ENCODE results near the gene P3H1.
"Not testable (repeated sequence)": the region's sequence is repeated elsewhere in the genome, so short reads cannot be mapped to it uniquely, and the experiment has no call there.

The P3H1 gene

DNA sequence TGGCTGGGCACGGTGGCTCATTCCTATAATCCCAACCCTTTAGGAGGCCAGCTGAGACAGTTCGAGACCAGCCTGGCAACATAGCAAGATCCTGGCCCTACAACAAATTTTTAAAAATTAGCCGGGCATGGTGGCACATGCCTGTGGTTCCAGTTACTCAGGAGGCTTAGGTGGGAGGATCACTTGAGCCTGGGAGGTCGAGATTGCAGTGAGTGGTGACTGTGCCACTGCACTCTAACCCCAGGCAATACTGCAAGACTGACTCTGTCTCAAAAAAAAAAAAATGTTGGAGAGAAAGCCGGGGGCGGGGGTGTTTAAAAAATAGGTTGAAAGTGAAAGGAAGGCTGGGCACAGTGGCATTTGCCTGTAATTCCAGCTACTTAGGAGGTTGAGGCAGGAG lies 43.3 kb downstream of the P3H1 start:
- no peak for DNase-seq

DNA sequence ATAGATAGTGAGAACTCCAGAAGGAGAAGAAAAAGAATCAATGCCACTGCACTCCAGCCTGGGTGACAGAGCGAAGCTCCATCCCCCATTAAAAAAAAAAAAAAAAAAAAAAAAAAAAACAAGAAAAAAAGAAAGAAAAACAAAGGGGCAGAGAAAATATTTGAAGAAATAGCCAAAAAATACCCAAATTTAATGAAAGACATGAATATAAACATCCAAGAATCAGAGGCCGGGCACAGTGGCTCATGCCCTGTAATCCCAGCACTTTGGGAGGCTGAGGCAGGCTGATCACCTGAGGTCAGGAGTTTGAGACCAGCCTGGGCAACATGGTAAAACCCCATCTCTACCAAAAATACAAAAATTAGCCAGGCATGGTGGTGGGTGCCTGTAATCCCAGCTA lies 44.4 kb downstream of the P3H1 start:
- DNase-seq: not testable (repeated sequence)

- DNase-seq: no peak
Observed at GRCh38 chr1:42721926-42722325, 44.9 kb downstream of the P3H1 start.

GRCh38 chr1:42720868-42721267 lies 46.0 kb downstream of the P3H1 start:
- DNase-seq: no peak

GRCh38 chr1:42714441-42714840 lies 52.4 kb downstream of the P3H1 start:
- DNase-seq: not testable (repeated sequence)

DNA sequence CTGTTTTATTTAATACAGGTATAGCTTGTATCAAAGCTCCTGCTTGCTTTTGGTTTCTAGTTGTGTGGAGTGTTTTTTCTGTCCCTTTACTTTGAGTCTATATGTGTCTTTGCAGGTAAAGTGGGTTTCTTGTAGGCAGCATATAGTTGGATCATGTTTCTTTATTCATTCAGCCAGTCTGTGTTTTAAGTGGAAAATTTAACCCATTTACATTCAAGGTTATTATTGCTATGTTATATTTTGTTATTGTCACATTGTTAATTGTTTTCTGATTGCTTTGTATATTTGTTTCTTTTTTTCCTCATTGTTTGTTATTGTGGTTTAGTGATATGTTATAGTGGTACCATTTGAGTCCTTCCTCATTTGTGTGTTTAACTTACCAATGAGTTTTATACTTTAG lies 53.5 kb downstream of the P3H1 start:
- DNase-seq: no peak

DNA sequence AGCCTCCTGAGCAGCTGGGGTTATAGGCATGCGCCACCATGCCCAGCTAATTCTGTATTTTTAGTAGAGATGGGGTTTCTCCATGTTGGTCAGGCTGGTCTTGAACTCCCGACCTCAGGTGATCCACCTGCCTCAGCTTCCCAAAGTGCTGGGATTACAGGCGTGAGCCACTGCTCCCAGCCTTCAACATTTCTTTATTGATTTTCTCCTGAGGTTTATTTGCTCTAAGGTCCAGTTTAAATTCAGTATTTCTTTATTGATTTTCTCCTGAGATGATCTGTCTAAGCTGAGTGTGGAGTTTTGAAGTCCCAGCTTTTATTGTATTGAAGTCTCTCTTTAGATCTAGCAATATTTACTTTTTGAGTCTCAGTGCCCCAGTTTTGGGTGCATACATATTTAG lies 54.0 kb downstream of the P3H1 start:
- not testable (repeated sequence) for DNase-seq

DNA sequence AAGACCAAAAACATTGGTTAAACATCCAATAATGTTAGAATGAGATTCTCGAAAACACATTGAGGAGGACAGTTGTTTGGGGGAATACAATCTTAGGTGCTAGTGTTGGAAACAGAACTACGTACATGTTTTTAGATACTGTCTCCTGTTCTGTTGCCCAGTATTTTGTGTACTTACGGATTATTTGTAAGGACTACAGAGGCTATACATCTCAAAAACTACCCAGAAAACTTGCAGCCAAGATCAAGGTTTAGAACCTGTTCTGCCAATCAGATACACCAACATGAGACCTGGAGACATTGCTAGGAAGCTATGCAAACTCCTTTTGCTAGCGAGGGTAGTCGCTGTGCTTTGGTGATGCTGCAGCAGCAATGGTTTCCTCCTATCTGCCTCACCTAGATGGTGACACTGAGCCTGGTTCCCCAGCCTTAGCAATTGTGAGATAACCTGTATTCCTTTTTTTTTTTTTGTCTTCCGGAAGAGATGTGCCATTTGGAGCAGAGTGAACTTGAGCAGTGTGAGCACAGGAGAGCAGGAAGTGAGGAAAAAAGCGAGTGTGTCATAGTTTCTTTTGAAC lies 62.9 kb downstream of the P3H1 start:
- DNase-seq: no peak

DNA sequence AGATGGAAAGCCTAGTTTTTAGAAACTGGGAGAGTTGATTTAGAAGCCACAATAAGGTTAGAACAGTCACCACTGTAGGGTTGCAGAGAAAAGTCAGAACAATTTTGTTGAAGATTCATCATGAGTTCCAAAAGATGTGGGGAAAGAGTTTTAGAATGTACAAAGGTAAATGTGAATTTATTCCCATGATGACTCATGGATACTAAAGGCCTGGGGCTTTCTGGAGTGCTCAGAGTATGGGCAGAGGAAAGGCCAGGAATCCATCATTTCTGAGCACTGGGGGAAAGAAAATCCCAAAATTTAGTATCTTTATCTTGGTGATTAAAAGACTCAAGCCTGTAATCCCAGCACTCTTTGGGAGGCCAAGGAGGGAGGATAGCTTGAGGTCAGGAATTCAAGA lies 66.8 kb downstream of the P3H1 start:
- DNase-seq: no peak

DNA sequence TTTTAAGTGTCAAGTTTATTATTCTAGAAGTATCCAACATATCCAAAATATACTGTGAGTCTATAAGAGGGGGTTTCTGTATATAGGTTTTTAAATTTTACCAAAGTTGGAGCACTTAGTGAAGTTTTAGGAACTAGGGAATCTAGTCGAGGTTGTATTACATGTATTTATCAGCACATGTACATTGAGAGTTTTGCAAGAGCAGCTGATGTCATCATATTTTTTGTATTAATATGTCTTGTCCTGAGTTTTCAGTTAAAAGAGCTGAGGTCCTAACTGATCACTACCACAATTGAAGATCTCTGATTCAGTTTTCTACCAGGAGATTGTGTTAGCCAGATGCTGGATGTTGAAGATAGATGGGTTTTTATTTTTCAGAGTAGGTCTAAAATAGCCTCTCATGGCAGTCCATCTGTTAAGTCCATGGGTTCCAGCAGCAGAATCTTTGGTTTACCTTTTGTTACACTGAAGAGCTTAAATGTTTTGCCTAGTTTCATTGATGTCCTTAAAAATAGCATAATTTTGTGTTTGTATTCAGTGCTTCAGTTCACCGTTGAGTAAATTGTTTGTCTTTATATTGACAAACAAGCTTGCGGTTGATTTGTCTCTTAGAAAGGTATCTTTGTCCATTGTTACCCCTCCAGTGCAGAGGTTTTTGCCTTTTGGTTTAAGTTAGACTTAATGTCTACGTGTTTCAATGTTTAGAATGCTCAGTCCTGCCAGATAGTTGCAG lies 68.6 kb downstream of the P3H1 start:
- no peak for DNase-seq
